CD4-positive, alpha-beta T cell treated with Interleukin-4 for 1 hour (primary cell): ENCODE measurements around the gene DOK6.

Source experiments
- DNase-seq, 2 donors: peaks; one replicate each; pipeline ENCODE4 v3.0.0-alpha.2; 2020 to 2022

Gene DOK6

DNA sequence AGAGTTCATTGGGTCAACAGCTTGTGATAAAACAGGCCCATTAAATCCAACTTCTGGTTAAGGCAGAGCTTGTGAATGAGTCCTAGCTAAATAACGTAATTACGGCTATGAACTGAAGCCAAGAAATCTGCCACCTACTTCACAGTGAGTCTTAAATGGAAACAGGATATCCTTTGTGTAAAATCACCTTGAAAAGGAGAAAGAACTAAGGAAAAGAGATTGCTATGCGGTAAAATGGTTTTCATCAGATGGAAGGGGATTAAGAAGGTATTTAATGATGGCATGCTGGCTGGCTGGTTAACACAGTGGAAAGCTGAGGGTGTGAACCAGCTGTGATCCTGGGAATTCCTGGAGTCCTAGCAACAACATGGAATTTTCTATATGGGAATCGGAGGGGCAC is 156.6 kb downstream of the DOK6 start:
- DNase-seq: no peak

DNA sequence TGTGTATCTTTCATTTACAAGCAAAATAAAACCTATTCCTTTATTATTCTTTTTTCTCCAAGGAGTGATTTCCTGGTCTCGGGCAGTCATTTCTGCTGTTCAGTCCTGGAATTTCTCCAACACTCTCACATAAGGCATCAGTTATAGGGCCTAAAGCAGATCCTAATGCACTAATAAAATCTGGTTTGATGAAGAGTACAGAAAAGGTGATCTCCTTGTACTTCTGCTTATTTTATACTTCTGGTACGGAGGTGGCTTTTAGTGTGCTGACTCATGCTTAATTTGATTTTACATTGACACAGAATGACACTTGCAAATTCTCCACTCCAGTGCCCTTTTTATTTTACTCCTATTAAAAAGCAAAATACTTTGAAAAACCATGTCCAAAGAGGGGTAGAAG is 157.4 kb downstream of the DOK6 start:
- no peak for DNase-seq

- DNase-seq: no peak
These were observed 158.9 kb downstream of the DOK6 start for GRCh38 chr18:69559604-69560003.

- DNase-seq: no peak
These were observed 163.9 kb downstream of the DOK6 start for GRCh38 chr18:69564602-69565001.

DNA sequence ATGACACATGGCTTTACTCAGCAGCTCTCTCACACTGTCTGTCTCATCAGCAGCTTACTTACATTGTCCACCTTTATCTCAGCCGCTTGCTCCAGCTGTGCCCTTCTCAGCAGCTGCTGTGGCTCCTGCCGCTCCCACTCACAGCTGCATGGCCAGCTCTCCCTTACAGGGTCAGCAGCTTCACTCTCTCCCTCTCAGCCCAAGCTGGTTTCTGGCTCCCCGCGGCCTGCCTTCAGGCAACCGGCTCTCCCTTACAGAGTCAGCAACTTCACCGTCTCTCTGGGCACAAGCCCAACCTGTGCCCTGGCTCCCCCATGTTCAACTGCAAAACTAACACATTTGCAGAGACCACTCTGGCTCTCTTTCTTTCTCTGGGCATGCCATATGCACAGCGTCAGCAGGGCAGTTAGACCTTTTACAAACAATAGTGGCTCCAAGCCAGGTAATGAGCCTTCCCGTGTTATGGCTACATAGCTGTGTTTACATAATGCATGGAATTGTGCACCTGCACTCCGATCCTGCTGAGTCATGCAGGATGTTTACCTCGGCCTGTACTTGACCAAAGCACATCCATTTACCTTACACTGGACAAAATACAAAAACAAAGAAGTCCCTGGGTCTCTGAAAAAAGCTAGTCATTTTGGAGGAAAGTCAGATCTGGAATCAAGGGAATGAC is 167.3 kb downstream of the DOK6 start:
- no peak for DNase-seq

GRCh38 chr18:69569133-69569532 is 168.4 kb downstream of the DOK6 start:
- DNase-seq: no peak

DNA sequence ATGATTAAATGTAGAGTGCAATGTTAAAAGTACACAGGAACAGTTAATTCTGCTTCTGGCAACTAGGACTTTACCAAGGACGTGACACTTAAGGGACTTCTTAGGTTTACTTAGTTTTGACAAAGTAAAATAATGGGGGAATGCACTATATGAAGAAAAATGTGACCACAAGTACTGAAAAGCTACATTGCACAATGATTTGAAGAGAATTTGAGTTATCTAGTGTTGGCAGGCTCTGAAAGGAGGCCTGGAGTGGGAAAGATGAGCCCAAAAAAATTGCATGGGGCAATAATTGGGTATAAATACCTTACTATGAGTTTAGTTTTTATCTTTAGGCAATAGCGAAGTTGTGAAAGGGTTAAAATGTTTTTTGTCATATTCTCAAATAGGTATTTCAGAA is 173.7 kb downstream of the DOK6 start:
- no peak for DNase-seq

DNA sequence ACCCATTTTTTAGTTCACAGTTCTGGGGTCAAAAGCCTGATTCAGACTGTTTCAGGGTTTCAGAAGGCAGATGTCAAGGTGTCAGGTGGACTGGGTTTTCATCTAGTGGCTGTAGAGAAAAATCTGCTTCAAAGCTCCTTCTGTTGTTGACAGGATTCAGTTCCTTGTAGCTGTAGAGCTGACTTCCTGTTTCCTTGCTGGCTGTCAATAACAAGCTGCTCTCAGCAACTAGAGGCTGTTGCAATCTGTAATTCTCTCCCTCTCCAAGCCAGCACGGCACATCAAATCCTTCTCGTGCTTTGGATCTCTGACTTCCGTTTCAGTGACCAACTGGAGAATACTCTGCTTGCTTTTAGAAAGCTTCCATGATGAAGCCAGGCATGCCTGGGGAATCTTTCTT is 179.4 kb downstream of the DOK6 start:
- DNase-seq: peak in 1 of 2 donors; percentile 9

GRCh38 chr18:69584429-69584828 is 183.7 kb downstream of the DOK6 start:
- no peak for DNase-seq

GRCh38 chr18:69585696-69586095 is 185.0 kb downstream of the DOK6 start:
- DNase-seq: no peak

- no peak for DNase-seq
These were observed 185.8 kb downstream of the DOK6 start for GRCh38 chr18:69586537-69586936.

DNA sequence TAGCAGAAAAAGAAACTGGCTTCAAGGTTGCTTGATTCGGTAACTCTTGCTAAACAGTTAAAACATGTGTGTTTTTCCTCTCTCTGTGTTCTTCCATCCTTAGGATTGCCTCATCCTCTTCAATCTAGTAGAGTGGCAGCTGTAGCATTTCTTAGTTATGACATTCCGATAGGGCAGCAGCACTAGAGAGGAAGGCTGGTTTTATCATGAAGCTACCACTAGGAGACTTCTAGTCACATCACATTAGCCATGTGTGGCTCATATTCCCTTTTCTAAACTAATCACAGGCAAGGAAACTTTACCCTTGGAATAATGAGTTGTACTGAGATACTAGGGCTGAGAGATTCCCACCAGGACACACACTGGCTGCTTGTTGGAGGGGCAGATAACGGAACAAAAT is 187.6 kb downstream of the DOK6 start:
- DNase-seq: no peak

DNA sequence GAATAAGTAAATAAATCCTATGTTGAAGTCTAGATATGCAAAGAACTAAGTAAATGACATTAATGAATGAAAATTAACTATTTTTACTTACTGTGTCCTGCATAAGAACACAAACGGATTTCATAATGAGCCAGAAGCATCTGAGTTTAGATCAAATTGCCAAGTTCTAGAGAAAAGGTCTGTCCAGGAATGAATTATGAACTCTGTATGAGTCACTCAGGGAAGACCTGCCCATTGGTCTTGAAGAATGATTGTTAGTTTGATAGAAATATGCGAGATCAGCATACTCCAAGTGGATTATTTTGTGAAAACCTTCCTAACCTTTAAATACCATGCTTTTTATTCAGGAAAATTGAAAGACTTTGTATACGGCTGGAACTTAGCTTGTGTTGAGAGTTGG is 189.5 kb downstream of the DOK6 start:
- DNase-seq: no peak

GRCh38 chr18:69596345-69596744 is 195.7 kb downstream of the DOK6 start:
- DNase-seq: no peak

DNA sequence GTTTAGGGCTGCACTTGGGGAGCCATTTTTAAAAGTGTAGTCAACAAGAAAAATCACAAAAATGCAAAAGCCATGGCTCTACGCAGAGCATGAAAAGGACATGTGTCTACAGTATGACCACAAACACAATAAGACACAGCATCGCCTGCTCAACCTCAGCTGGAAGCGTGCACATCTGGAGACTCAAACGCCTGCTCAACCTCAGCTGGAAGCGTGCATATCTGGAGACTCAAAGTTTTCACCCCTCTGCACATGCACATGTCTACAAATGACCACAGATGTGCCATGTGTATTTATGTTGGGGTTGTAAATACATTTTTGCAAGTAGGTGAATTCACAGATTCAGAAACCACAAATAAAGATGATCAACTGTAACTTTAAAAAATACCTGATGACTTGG is 196.9 kb downstream of the DOK6 start:
- DNase-seq: no peak

- no peak for DNase-seq
These were observed 198.7 kb downstream of the DOK6 start for GRCh38 chr18:69599377-69599776.

DNA sequence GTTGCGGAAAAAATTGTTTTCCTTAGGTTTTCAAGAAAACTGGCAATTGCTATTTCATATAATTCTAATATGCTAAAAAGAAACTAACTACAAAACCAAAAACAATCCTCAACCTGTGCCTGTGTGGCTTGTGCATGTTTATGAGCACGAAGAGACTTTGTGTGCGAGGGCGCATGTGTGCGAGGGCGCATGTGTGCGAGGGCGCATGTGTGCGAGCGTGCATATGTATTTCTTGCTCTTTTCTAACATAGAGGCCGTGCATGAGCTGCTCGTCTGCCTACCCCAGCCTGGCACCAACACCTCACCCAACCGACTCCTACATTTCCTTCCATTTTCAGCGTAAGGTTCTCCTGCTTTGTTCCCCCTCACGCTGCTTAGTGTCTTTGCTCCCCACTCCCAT is 211.6 kb downstream of the DOK6 start:
- no peak for DNase-seq

GRCh38 chr18:69616114-69616513 is 215.4 kb downstream of the DOK6 start:
- DNase-seq: no peak

GRCh38 chr18:69617408-69617807 is 216.7 kb downstream of the DOK6 start:
- no peak for DNase-seq

DNA sequence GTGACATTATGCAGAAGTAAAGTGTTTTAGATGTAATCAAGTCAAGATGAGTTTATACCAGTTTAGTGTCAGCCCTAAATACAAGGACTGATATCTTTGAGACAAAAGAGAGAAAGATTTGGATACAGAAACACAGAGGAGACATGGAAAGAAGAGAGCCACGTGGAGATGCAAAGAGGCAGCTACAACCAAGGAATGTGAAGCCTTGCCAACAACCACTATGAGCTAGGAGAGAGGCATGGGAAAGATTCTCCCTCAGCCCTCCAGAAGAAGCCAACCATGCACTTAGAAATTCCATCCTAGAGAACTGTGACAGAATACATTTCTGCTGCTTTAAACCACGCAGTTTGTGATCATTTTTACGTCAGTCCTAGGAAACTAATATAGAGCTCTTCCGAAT is 217.2 kb downstream of the DOK6 start:
- DNase-seq: no peak

- DNase-seq: no peak
These were observed 221.5 kb downstream of the DOK6 start for GRCh38 chr18:69622184-69622583.

GRCh38 chr18:69622961-69623360 is 222.3 kb downstream of the DOK6 start:
- no peak for DNase-seq

DNA sequence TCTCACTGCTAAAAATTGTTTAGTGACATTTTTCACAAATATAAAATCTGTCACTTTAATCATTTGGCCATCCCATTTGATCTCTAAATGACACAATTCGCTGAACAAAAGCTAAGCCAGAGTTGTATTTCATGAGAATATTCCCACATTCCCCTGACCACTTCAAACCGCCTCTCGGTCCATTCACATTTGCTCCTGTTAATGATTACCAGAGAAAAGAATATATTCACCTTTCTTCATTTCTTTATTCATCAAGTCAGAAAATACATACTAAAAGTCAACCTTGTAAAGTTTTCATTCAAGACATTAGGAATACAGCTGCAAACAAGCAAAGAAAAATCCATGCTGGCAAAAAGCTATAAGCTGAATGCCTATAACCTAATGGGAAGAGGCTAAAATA is 225.5 kb downstream of the DOK6 start:
- no peak for DNase-seq

DNA sequence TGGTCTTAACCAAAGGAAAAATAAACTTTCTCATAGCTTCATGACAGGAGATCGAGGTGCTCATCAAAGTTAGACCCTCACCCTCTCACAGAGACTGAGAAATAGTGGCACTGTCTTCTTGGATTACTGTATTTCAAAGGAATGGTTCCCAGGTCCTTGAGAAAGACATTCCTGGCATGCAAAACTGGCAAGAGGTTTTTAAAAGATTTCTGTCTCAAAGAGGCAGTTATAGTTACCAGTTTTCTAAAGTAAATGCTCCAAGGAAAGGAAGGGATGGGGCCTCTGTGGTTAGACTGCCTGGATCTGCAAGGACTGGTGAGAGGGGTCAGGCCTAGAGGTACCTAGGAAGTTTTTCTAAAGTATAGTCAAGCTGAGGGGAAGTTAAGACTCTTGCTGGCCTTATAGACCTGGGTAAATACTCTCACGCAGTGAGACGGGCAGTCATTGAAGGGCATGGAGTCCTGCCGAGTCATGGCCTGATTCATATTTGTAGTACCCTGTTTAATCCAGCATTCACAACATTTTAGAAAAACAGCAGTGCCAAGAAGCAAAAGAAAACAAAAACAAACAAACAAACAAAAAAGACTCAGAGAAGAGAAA is 226.1 kb downstream of the DOK6 start:
- no peak for DNase-seq

- DNase-seq: no peak
These were observed 228.2 kb downstream of the DOK6 start for GRCh38 chr18:69628774-69629359.
